SU-DHL-6 (cell line): ENCODE results near the gene SMARCA5.

Experiments
- H2AFZ ChIP-seq: fragments of 200-600 bp; sonication (generic); 2 replicates; pipeline ENCODE4 v1.6.1; 2014; ENCODE audit warnings: low read depth, mild to moderate bottlenecking, moderate library complexity, mixed read lengths, antibody characterized with exemption, low read length; ENCODE audit not compliant: severe bottlenecking
- H3F3A ChIP-seq: fragments of 200-600 bp; shearing (Covaris generic); 2 replicates; pipeline ENCODE4 v1.6.0; 2016; ENCODE audit warnings: antibody characterized with exemption, mild to moderate bottlenecking; ENCODE audit not compliant: insufficient read depth
- H3K27ac ChIP-seq: fragments of 200-600 bp; sonication (generic); 2 replicates; pipeline ENCODE4 v1.5.1; 2016; ENCODE audit warnings: low read depth, mild to moderate bottlenecking, low read length, moderate library complexity, mixed read lengths
- H3K27me3 ChIP-seq: fragments of 200-600 bp; sonication (generic), shearing (Covaris generic); 2 replicates; pipeline ENCODE4 v1.6.0; 2014; ENCODE audit warnings: mild to moderate bottlenecking, low read length
- H3K36me3 ChIP-seq: fragments of 200-600 bp; sonication (generic); 2 replicates; pipeline ENCODE4 v1.6.1; 2014; ENCODE audit warnings: mild to moderate bottlenecking, low read length, mixed read lengths
- H3K4me2 ChIP-seq: fragments of 300-600, 200-600 bp; shearing (Covaris generic), sonication (generic); 2 replicates; pipeline ENCODE4 v1.6.0; 2014; ENCODE audit warnings: low read length, low read depth, mild to moderate bottlenecking; ENCODE audit not compliant: poor library complexity, severe bottlenecking
- H3K4me3 ChIP-seq: fragments of 200-600 bp; sonication (generic); 2 replicates; pipeline ENCODE4 v1.5.1; 2014; ENCODE audit warnings: antibody characterized with exemption, low read length, mild to moderate bottlenecking, mixed read lengths; ENCODE audit not compliant: insufficient read depth, poor library complexity, severe bottlenecking
- H3K79me2 ChIP-seq: fragments of 200-600 bp; sonication (generic); 2 replicates; pipeline ENCODE4 v1.6.1; 2014; ENCODE audit warnings: mild to moderate bottlenecking, low read length, moderate library complexity; ENCODE audit not compliant: insufficient read depth
- H3K9ac ChIP-seq: fragments of 200-600 bp; sonication (generic); 2 replicates; pipeline ENCODE4 v1.7.0; 2014; ENCODE audit warnings: mild to moderate bottlenecking, low read length
- H3K9me2 ChIP-seq: fragments of 200-600 bp; sonication (generic); replicated peaks from 2 replicates; pipeline ENCODE4 v1.6.1; 2014; ENCODE audit warnings: low read length; ENCODE audit not compliant: insufficient read depth
- H3K9me3 ChIP-seq: fragments of 200-600 bp; sonication (generic); 2 replicates; pipeline ENCODE4 v1.6.1; 2014; ENCODE audit warnings: low read length, mixed read lengths; ENCODE audit not compliant: insufficient read depth
- H4K20me1 ChIP-seq: fragments of 200-600 bp; sonication (generic); 2 replicates; pipeline ENCODE4 v1.6.1; 2014; ENCODE audit warnings: low read depth, mild to moderate bottlenecking, antibody characterized with exemption, low read length, moderate library complexity, mixed read lengths
- EZH2phosphoT487 ChIP-seq: fragments of 200-600 bp; sonication (generic), shearing (Covaris generic); conservative IDR thresholded peaks from 2 replicates; pipeline ENCODE4 v1.6.1; 2018; ENCODE audit warnings: mild to moderate bottlenecking, antibody characterized with exemption, low read length, moderate library complexity, mixed read lengths
- TF ChIP-seq, protein P1 (sequence below): fragments of 200-600 bp; sonication (generic); IDR thresholded peaks from one replicate; pipeline ENCODE4 v1.5.1; 2017; ENCODE audit warnings: antibody characterized with exemption, mild to moderate bottlenecking, low read length, moderate library complexity; ENCODE audit not compliant: insufficient read depth, poor library complexity, severe bottlenecking

Gene SMARCA5

GRCh38 chr4:143481361-143481760 lies 32.1 kb upstream of the SMARCA5 start:
- Histone ChIP-seq H3K79me2 (no peaks in the 10 kb centered on the region), H3F3A (no peaks in the 10 kb centered on the region), H3K27ac (no peak overlapping the region), H3K4me3 (no peak overlapping the region), H3K9ac (no peak overlapping the region), H4K20me1 (no peaks in the 10 kb centered on the region), H2AFZ (no peak overlapping the region), H3K9me2 (no peaks in the 10 kb centered on the region), H3K36me3 (no peaks in the 10 kb centered on the region), H3K9me3 (no peaks in the 10 kb centered on the region), H3K4me2 (no peak overlapping the region), H3K27me3 (no peaks in the 10 kb centered on the region)
- TF ChIP-seq EZH2phosphoT487: no peak
- TF ChIP-seq, protein P1, sequence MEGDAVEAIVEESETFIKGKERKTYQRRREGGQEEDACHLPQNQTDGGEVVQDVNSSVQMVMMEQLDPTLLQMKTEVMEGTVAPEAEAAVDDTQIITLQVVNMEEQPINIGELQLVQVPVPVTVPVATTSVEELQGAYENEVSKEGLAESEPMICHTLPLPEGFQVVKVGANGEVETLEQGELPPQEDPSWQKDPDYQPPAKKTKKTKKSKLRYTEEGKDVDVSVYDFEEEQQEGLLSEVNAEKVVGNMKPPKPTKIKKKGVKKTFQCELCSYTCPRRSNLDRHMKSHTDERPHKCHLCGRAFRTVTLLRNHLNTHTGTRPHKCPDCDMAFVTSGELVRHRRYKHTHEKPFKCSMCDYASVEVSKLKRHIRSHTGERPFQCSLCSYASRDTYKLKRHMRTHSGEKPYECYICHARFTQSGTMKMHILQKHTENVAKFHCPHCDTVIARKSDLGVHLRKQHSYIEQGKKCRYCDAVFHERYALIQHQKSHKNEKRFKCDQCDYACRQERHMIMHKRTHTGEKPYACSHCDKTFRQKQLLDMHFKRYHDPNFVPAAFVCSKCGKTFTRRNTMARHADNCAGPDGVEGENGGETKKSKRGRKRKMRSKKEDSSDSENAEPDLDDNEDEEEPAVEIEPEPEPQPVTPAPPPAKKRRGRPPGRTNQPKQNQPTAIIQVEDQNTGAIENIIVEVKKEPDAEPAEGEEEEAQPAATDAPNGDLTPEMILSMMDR: no peak

DNA sequence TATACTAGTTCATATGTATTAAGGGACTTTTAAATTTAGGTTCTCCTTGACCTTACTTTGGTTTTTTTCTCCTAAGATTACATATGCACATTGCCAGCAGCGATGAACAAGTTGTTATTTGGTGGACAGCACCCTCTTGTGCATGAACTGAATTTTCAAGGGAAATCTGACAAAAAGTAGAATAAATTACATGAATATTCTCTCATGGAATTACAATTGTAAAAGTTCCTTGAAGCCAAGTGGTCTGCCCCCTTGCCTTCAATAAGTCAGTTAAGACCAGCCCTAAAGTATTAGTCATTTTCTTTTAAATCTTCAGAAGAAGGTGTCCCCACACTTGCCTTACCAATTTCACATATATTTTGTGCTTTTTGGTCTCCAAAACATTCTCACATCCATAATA lies 30.7 kb upstream of the SMARCA5 start:
- H3K36me3 ChIP-seq: no peaks in the 10 kb centered on the region
- no peaks in the 10 kb centered on the region for H3K9me2 ChIP-seq
- H3K9me3 ChIP-seq: no peaks in the 10 kb centered on the region
- H3K4me3 ChIP-seq: no peak overlapping the region
- TF ChIP-seq EZH2phosphoT487: no peak
- TF ChIP-seq, protein P1: no peak
- no peaks in the 10 kb centered on the region for H3K27me3 ChIP-seq
- no peak overlapping the region for H3K9ac ChIP-seq
- H3K79me2 ChIP-seq: no peaks in the 10 kb centered on the region
- no peaks in the 10 kb centered on the region for H4K20me1 ChIP-seq
- no peak overlapping the region for H2AFZ ChIP-seq
- H3K4me2 ChIP-seq: no peak overlapping the region
- no peak overlapping the region for H3K27ac ChIP-seq
- no peaks in the 10 kb centered on the region for H3F3A ChIP-seq

- TF ChIP-seq, protein P1: no peak
- TF ChIP-seq EZH2phosphoT487: no peak
- no peak overlapping the region for H3K4me3 ChIP-seq
- H3K9me3 ChIP-seq: no peaks in the 10 kb centered on the region
- no peaks in the 10 kb centered on the region for H3K36me3 ChIP-seq
- no peak overlapping the region for H3K9ac ChIP-seq
- H3F3A ChIP-seq: no peaks in the 10 kb centered on the region
- no peaks in the 10 kb centered on the region for H3K9me2 ChIP-seq
- H3K79me2 ChIP-seq: no peaks in the 10 kb centered on the region
- no peaks in the 10 kb centered on the region for H3K27me3 ChIP-seq
- no peak overlapping the region for H3K27ac ChIP-seq
- no peak overlapping the region for H2AFZ ChIP-seq
- H4K20me1 ChIP-seq: no peaks in the 10 kb centered on the region
- no peak overlapping the region for H3K4me2 ChIP-seq
These were observed 27.2 kb upstream of the SMARCA5 start for GRCh38 chr4:143486314-143486713.

DNA sequence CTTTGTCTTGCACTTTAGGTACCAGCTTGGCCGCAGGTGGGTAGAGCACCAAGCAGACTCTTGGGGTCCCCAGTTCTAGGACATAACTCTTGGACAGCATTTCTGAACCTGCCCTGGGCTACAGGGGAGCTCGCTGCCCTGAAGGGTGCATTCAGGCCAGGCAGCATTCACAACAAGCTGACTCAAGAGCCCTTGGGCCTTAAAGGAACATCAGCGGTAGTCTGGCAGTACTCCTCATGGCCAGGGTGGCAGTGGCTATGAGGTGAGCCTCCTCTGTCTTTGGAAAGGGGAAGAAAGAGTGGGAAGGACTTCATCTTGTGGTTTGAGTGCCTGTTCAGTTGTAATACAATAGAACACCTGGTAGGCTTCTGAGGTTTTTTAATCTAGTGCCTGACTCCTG lies 24.8 kb upstream of the SMARCA5 start:
- no peaks in the 10 kb centered on the region for H3F3A ChIP-seq
- H3K9me3 ChIP-seq: no peaks in the 10 kb centered on the region
- H3K9ac ChIP-seq: no peak overlapping the region
- no peaks in the 10 kb centered on the region for H3K36me3 ChIP-seq
- no peaks in the 10 kb centered on the region for H3K79me2 ChIP-seq
- H3K4me3 ChIP-seq: no peak overlapping the region
- no peaks in the 10 kb centered on the region for H4K20me1 ChIP-seq
- TF ChIP-seq, protein P1: no peak
- TF ChIP-seq EZH2phosphoT487: no peak
- no peaks in the 10 kb centered on the region for H3K9me2 ChIP-seq
- no peaks in the 10 kb centered on the region for H3K27me3 ChIP-seq
- H2AFZ ChIP-seq: no peak overlapping the region
- H3K27ac ChIP-seq: no peak overlapping the region
- no peak overlapping the region for H3K4me2 ChIP-seq
